Myocyte (in vitro differentiated cells): Measurements from ENCODE around the gene MLN. TPM values are rescaled to one million over a fixed set of nuclear protein-coding genes. Genes with fewer than 3 reads are reported as not detected.
"Not testable (repeated sequence)": the region's sequence is repeated elsewhere in the genome, so short reads cannot be mapped to it uniquely, and the experiment has no call there.

Experiments used
- DNase-seq: peaks from one replicate; pipeline ENCODE4 v3.0.0-alpha.2; 2012; ENCODE audit warnings: low read depth
- total RNA-seq: library from RNA; depleted of rRNA; stranded (reverse); fragments of >200 nt; gene quantifications from 2 replicates; pipeline ENCODE4 v1.2.3, GENCODE V29; 2014

The MLN gene
- total RNA-seq, 1 donor from 2014 or later: not detected

GRCh38 chr6:33836806-33837469 is 33.1 kb upstream of the MLN start:
- DNase-seq: no peak

- DNase-seq: no peak
Observed at GRCh38 chr6:33834401-33835392, 30.9 kb upstream of the MLN start.

DNA sequence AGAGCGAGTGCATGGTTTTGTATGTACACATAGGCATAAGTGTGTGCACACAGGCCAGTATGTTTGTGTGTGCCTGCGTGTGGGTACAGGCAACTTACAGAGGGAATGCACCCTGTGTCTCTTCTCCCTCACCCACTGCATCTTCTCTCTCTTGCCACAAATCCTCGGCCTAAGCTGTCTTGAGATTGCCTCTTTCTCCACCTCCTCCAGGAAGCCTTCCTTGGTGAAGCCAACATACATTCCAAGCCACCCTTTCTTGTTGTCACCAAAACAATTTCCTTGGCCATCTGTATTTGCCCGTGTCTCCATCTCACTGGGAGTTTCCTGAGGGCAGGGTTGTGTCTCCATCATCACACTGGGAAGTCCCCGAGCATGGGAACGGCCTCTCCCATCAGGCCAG is 29.8 kb upstream of the MLN start:
- no peak for DNase-seq

DNA sequence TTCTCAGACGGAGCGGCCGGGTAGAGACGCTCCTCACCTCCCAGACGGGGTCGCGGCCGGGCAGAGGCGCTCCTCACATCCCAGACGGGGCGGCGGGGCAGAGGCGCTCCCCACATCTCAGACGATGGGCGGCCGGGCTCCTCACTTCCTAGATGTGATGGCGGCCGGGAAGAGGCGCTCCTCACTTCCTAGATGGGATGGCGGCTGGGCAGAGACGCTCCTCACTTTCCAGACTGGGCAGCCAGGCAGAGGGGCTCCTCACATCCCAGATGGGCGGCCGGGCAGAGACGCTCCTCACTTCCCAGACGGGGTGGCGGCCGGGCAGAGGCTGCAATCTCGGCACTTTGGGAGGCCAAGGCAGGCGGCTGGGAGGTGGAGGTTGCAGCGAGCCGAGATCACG is 29.0 kb upstream of the MLN start:
- DNase-seq: not testable (repeated sequence)

DNA sequence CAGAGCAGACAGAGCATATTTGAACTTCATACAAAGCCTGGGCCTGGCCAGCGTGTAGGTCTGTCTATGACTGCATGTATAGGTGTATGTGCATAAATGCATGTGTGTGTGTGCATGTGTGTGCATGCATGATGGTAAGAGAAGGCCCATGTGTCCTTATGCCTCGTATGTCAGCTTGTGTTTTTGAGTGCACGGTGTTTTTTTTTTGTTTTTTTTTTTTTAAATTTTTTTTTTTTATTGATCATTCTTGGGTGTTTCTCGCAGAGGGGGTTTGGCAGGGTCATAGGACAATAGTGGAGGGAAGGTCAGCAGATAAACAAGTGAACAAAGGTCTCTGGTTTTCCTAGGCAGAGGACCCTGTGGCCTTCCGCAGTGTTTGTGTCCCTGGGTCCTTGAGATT is 27.9 kb upstream of the MLN start:
- not testable (repeated sequence) for DNase-seq

- no peak for DNase-seq
Observed at GRCh38 chr6:33830635-33831240, 26.9 kb upstream of the MLN start.

- DNase-seq: no peak
Observed at GRCh38 chr6:33828764-33829731, 25.2 kb upstream of the MLN start.

DNA sequence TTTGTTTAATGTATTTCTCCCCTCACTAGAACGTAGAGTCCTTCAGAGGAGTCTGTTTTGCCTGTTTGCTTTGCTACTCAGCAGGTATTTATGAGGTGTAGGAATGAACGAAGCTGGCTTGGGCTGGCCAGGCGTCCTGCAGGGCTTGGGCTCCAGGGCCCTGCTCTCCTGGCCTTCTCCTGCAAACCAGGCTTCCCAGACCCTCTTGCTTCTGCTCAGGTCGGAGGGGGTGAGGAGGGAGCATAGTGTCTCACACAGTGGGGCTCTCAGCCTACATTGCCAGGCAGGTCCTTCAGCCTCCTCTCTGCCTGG is 24.6 kb upstream of the MLN start:
- DNase-seq: no peak

GRCh38 chr6:33827546-33828451 is 24.0 kb upstream of the MLN start:
- peak; percentile 70 for DNase-seq

DNA sequence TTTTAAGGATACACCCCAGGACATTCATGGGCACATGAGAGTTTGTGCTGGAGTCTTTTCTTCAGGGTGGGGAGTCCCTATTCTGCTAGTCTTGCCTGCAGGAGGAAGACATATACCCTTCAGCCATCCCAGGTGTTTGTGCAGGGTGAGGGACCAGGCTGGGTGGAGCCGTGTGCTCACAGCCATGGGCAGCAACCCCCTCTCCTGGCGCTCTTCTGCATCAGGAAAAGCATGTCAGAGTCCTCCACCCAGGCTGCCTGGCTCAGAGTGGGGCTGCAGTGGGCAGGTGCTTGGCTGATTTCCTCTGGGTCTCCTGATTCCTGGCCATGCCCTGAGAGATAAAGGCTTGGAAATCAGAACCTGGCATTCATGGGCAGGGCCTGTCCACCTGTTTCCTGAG is 22.7 kb upstream of the MLN start:
- no peak for DNase-seq

GRCh38 chr6:33824461-33825154 is 20.8 kb upstream of the MLN start:
- no peak for DNase-seq

GRCh38 chr6:33823806-33824205 is 20.0 kb upstream of the MLN start:
- DNase-seq: no peak

GRCh38 chr6:33822575-33823395 is 19.0 kb upstream of the MLN start:
- DNase-seq: no peak

GRCh38 chr6:33820784-33821520 is 17.1 kb upstream of the MLN start:
- DNase-seq: no peak

DNA sequence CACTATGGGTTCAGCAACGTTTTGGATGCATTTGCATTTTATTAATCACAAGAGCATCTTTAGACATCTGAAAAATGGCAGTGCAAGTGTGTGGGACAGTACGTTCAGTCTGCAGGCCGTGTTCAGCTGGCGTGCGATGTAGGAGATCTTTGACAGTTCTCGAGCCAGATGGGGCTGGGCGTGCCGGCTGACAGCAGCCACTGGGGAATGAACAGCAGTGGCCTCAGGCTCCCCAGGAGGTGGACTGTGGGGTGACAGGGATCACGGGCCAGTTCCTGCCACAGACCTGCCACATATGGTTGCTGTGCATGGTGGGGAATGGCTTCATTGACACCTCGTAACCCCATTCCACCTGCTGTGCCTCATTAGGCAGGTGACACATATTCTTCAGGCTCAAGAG is 16.4 kb upstream of the MLN start:
- peak; percentile 46 for DNase-seq

- DNase-seq: no peak
Observed at GRCh38 chr6:33819021-33819420, 15.2 kb upstream of the MLN start.

DNA sequence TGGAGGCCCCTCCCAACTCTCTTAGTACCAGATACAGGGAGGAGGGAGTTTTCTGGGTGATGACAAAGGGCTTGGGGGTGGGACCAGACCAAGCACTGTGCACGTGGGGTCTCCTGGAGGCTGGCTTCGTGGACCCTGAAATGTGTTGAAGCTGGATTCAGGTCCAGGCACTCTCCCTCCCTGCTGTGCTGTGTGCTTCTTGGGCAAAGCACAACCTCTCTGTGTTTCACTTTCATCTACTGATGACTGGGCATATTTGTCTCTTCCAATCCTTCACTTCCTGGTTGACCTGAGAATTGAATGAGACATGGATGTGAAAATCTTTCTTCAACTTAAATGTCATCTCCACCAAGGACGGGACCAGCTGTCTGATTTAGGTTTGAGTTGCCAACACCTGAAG is 14.5 kb upstream of the MLN start:
- no peak for DNase-seq

GRCh38 chr6:33817489-33817888 is 13.7 kb upstream of the MLN start:
- no peak for DNase-seq
